Measurements from ENCODE around the gene TSPO. TPM values are rescaled to one million over a fixed set of nuclear protein-coding genes. Genes with fewer than 3 reads are reported as not detected.

The TSPO gene
- total and polyA plus RNA-seq, 8 donors = 198 to 489 (median 380) TPM

- Histone ChIP-seq H3K27me3 (no peaks in the 10 kb centered on the region), H3K36me3 (peaks cover 10 to 72% (median 53%) of the 10 kb centered on the region in 4 donors), H3K27ac (peak overlapping the region in 3 of 5 donors; percentile 56 to 67 (median 64)), H3K4me3 (no peak overlapping the region), H3K9me3 (no peaks in the 10 kb centered on the region), H3K4me1 (peaks cover 29 to 72% (median 46%) of the 10 kb centered on the region in 4 donors)
- no peak for TF ChIP-seq POLR2AphosphoS5 (IDR thresholded peaks at IDR 0.05)
- TF ChIP-seq EP300 (IDR thresholded peaks at IDR 0.05) = no peak
- no peak for TF ChIP-seq CTCF (IDR thresholded peaks at IDR 0.05)
- TF ChIP-seq POLR2A (IDR thresholded peaks at IDR 0.05) = no peak
- intact Hi-C loops (cut with DNase I; ENCODE audit: low total_unique reads) = no loop called here
- no peak for DNase-seq
- 59 to 74% (median 63%) methylated on average over 16 of the region's 16 CpGs for WGBS, 5 donors
Measured at GRCh38 chr22:43164636-43165035, 13.3 kb downstream of the TSPO start.

DNA sequence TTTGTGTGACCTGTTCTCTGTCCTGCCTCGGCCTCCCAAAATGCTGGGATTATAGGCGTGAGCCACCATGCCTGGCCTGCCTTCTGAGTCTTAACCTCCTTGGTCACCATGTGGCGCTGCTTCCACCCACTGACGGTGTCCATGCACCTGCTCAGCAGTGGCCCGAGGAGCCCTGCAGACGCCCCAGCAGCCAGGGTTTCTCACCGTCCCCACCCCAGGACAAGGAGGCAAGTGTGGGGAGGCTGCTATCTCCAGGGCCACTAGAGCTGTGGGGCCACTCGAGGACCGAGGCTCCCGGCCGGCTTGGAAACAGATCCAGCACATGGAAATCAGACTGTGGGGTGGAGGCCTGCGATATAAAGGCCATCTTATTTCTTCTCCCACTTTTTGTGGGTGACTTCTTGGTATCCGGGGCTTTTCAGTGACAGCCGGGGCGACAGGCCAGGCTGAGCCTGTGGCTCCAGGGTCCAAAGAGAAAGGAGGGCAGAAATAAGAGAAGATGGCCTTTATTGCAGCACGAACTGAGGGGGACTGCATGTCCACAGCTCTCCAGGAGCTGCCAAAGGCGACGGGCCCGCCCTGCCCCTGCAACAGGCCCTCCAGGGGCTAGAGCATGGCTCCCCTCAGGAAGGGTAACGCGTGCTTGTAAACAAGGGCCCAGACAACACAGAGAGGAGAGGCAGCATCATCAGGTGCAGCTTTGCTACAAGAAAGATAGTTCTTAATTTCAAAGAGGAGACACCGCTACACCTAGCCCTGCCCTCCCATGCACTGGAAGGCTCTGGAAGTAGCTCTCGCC is 15.0 kb downstream of the TSPO start:
- no peak overlapping the region for H3K27ac ChIP-seq
- peaks cover 14 to 75% (median 60%) of the 10 kb centered on the region in 4 donors for H3K36me3 ChIP-seq
- H3K4me1 ChIP-seq = peaks cover 17 to 69% (median 45%) of the 10 kb centered on the region in 4 donors
- TF ChIP-seq EP300 (IDR thresholded peaks at IDR 0.05) = no peak
- TF ChIP-seq POLR2AphosphoS5 (IDR thresholded peaks at IDR 0.05) = no peak
- no peak for TF ChIP-seq POLR2A (IDR thresholded peaks at IDR 0.05)
- no peak for TF ChIP-seq CTCF (IDR thresholded peaks at IDR 0.05)
- no peak for DNase-seq
- no peak overlapping the region for H3K4me3 ChIP-seq
- 81 to 91% (median 90%) methylated on average over 22 to 23 of the region's 23 CpGs for WGBS, 5 donors
- no peaks in the 10 kb centered on the region for H3K9me3 ChIP-seq
- intact Hi-C loops (cut with DNase I; ENCODE audit: low total_unique reads) = no loop called here
- H3K27me3 ChIP-seq = no peaks in the 10 kb centered on the region

DNA sequence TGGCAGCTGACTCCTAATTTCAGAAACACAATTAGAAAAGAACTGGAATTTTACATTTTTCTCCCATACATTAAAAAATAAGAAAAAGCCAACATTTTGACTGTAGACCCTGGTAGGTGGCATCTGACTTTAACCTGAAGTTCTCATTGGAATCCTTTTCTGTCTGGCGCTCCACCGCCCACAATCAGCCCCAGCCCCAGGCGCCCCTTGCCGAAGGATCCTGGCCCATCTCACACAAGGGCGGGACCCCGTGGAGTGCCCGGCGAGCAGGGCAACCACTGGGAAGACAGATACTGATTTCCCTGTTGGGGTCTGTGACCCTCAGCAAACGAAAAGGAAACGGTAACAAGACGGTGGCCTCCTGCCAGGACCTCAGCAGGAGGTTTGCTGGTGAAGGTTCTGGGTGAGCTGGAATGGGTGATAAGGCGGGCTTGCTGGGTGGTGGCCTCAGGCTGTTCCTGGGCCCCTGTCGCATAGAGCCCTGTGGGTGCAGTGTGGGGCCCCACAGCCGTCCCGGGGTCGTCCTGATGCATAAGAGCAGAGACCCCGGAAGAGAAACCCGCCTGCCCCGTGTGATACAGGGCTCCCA is 15.7 kb downstream of the TSPO start:
- H3K27me3 ChIP-seq = no peaks in the 10 kb centered on the region
- TF ChIP-seq CTCF (IDR thresholded peaks at IDR 0.05) (no peak), POLR2A (IDR thresholded peaks at IDR 0.05) (no peak)
- H3K36me3 ChIP-seq = peaks cover 22 to 75% (median 60%) of the 10 kb centered on the region in 4 donors
- 49 to 74% (median 69%) methylated on average over 11 to 19 of the region's 19 CpGs for WGBS, 5 donors
- no peak overlapping the region for H3K4me3 ChIP-seq
- intact Hi-C loops (cut with DNase I; ENCODE audit: low total_unique reads) = no loop called here
- H3K4me1 ChIP-seq = peaks cover 17 to 76% (median 49%) of the 10 kb centered on the region in 4 donors
- H3K9me3 ChIP-seq = no peaks in the 10 kb centered on the region
- peak overlapping the region in 2 of 5 donors; percentile 3 to 32 for H3K27ac ChIP-seq
- DNase-seq = peak in 1 of 2 donors; percentile 47

- H3K9me3 ChIP-seq = no peaks in the 10 kb centered on the region
- peak overlapping the region in 3 of 5 donors; percentile 1 to 30 (median 3) for H3K27ac ChIP-seq
- TF ChIP-seq POLR2AphosphoS5 (IDR thresholded peaks at IDR 0.05) (no peak), POLR2A (IDR thresholded peaks at IDR 0.05) (no peak), CTCF (IDR thresholded peaks at IDR 0.05) (no peak), EP300 (IDR thresholded peaks at IDR 0.05) (no peak)
- H3K27me3 ChIP-seq = no peaks in the 10 kb centered on the region
- H3K36me3 ChIP-seq = peaks cover 28 to 76% (median 64%) of the 10 kb centered on the region in 4 donors
- H3K4me3 ChIP-seq = no peak overlapping the region
- H3K4me1 ChIP-seq = peaks cover 6 to 63% (median 34%) of the 10 kb centered on the region in 4 donors
- intact Hi-C loops (cut with DNase I; ENCODE audit: low total_unique reads) = no loop called here
- DNase-seq = no peak
- WGBS, 5 donors = 62 to 81% (median 74%) methylated on average over 25 of the region's 25 CpGs
Measured at GRCh38 chr22:43168471-43169309, 17.3 kb downstream of the TSPO start.
